Activated T-helper 2 cell treated with anti-CD3 and anti-CD28 coated beads, Interferon-gamma antibody, Interleukin-2, Interleukin-4, amounts not matched to agents 10 μg/mL and 5 μg/mL and 100 μg/mL, durations not matched to agents 14 hours and 24 hours and 36 hours (primary cell): ENCODE data around the gene C17orf114.

Experiments
- DNase-seq: peaks from one replicate; pipeline ENCODE4 v3.0.0; 2021; ENCODE audit warnings: low spot score
- H3K27ac Mint-ChIP-seq: one replicate; pipeline ENCODE4 v1.8.0; 2021; ENCODE audit warnings: mixed read lengths
- H3K27me3 Mint-ChIP-seq: one replicate; pipeline ENCODE4 v1.8.0; 2021; ENCODE audit warnings: low read depth, mixed read lengths
- H3K36me3 Mint-ChIP-seq: one replicate; pipeline ENCODE4 v1.8.0; 2021; ENCODE audit warnings: low read depth, mixed read lengths
- H3K4me1 Mint-ChIP-seq: one replicate; pipeline ENCODE4 v1.8.0; 2021; ENCODE audit warnings: low read depth, mixed read lengths
- H3K4me3 Mint-ChIP-seq: one replicate; pipeline ENCODE4 v1.8.0; 2021; ENCODE audit warnings: low read depth, mild to moderate bottlenecking, moderate library complexity, mixed read lengths
- H3K9me3 Mint-ChIP-seq: one replicate; pipeline ENCODE4 v1.8.0; 2021; ENCODE audit warnings: mixed read lengths
- intact Hi-C: fragments of 100-400 bp; cut with micrococcal nuclease; formaldehyde crosslinking; loops from one replicate; pipeline ENCODE4 v1.15.1; 2023

Gene C17orf114

GRCh38 chr17:4812690-4813089 is 10.6 kb upstream of the C17orf114 start:
- Mint-ChIP-seq H3K4me3 (no peak overlapping the region), H3K9me3 (no peaks in the 10 kb centered on the region), H3K27me3 (no peaks in the 10 kb centered on the region), H3K27ac (no peak overlapping the region), H3K4me1 (peaks cover 2% of the 10 kb centered on the region), H3K36me3 (peaks cover 10% of the 10 kb centered on the region)
- no peak for DNase-seq
- intact Hi-C loops: no loop called here

DNA sequence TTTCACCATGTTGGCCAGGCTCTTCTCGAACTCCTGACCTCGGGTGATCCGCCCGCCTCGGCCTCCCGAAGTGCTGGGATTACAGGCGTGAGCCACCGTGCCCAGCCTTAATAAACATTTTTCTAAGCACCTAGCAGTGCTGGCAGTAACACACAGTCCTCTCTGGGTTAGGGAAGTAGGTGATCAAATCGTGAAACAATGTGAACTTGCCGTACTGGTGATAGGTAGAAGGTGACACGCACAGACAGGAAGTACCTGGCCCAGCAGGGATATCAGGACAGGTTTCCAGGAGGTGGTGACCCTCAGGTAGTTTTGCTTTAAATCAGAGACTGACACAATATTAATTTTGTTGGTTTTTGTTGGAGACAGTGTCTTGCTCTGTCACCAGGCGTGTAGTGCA is 9.3 kb upstream of the C17orf114 start:
- Mint-ChIP-seq H3K9me3 (no peaks in the 10 kb centered on the region), H3K36me3 (peaks cover 10% of the 10 kb centered on the region), H3K4me1 (peaks cover 5% of the 10 kb centered on the region), H3K27me3 (no peaks in the 10 kb centered on the region), H3K4me3 (no peak overlapping the region), H3K27ac (no peak overlapping the region)
- DNase-seq: no peak
- intact Hi-C loops: no loop called here

- intact Hi-C loops: no loop called here
- no peak for DNase-seq
- Mint-ChIP-seq H3K4me3 (no peak overlapping the region), H3K36me3 (peaks cover 10% of the 10 kb centered on the region), H3K27me3 (no peaks in the 10 kb centered on the region), H3K27ac (no peak overlapping the region), H3K9me3 (no peaks in the 10 kb centered on the region), H3K4me1 (peaks cover 11% of the 10 kb centered on the region)
Measured at GRCh38 chr17:4810696-4811290, 8.7 kb upstream of the C17orf114 start.

GRCh38 chr17:4808378-4808767 is 6.2 kb upstream of the C17orf114 start:
- intact Hi-C loops: no loop called here
- no peak for DNase-seq
- H3K27ac Mint-ChIP-seq: no peak overlapping the region
- H3K9me3 Mint-ChIP-seq: no peaks in the 10 kb centered on the region
- H3K36me3 Mint-ChIP-seq: peaks cover 10% of the 10 kb centered on the region
- H3K27me3 Mint-ChIP-seq: no peaks in the 10 kb centered on the region
- H3K4me3 Mint-ChIP-seq: peak overlapping the region; percentile 77
- peaks cover 11% of the 10 kb centered on the region for H3K4me1 Mint-ChIP-seq

DNA sequence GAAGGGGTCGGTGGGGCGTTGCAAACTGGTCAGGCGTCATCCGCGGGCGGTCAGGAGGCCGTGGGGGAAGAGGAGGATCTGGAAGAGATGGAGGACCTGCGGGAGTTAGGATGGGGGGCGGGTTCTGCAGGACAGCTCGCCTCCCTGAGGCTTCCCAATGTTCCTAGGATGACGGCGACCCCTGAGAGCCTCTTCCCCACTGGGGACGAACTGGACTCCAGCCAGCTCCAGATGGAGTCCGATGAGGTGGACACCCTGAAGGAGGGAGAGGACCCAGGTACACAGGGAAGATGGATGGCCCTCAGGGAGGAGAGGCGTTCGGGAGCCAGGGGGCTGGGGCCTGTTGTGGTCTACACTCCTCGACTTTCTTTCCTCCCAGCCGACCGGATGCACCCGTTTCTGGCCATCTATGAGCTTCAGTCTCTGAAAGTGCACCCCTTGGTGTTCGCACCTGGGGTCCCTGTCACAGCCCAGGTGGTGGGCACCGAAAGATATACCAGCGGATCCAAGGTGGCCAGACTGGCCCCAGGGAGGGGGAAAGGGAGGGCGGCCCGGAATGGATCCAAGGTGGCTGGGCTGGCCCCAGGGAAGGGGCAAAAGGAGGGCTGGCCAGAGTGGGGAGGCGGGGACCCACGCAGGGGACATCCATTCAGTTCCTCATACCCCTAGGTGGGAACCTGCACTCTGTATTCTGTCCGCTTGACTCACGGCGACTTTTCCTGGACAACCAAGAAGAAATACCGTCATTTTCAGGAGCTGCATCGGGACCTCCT is 5.7 kb upstream of the C17orf114 start:
- no peak for DNase-seq
- Mint-ChIP-seq H3K9me3 (no peaks in the 10 kb centered on the region), H3K4me3 (peak overlapping the region; percentile 77), H3K36me3 (peaks cover 10% of the 10 kb centered on the region), H3K27me3 (no peaks in the 10 kb centered on the region), H3K27ac (no peak overlapping the region), H3K4me1 (peaks cover 11% of the 10 kb centered on the region)
- intact Hi-C loops: no loop called here

GRCh38 chr17:4806777-4807604 is 4.9 kb upstream of the C17orf114 start, which contains the start of gene PLD2:
TSS of gene PLD2 (plus strand) at chr17:4807152. CDS start at chr17:4807773, 621 bp downstream.
- Mint-ChIP-seq H3K27me3 (no peaks in the 10 kb centered on the region), H3K9me3 (no peaks in the 10 kb centered on the region), H3K4me1 (peaks cover 11% of the 10 kb centered on the region), H3K36me3 (peaks cover 10% of the 10 kb centered on the region), H3K4me3 (peak within 1 kb of the TSS; percentile 77), H3K27ac (no peak within 1 kb of the TSS)
- intact Hi-C loops: no loop called here
- DNase-seq: peak; percentile 85

DNA sequence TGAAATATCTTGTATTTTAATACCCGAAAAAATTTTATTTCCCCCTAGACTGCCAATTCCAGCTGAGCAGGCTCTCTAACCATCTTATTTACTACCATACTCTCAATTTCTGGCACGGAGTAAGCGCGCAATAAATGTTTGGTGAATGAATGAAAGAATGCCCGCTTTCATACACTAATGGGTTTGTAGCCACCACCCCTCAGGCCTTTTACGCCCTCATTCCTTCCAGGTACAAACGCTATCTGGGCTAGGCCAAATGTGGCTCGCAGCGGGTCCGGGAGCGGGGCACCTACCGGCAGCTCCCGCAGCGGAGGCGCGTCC is 4.3 kb upstream of the C17orf114 start:
- intact Hi-C loops: no loop called here
- H3K4me1 Mint-ChIP-seq: peaks cover 11% of the 10 kb centered on the region
- DNase-seq: no peak

DNA sequence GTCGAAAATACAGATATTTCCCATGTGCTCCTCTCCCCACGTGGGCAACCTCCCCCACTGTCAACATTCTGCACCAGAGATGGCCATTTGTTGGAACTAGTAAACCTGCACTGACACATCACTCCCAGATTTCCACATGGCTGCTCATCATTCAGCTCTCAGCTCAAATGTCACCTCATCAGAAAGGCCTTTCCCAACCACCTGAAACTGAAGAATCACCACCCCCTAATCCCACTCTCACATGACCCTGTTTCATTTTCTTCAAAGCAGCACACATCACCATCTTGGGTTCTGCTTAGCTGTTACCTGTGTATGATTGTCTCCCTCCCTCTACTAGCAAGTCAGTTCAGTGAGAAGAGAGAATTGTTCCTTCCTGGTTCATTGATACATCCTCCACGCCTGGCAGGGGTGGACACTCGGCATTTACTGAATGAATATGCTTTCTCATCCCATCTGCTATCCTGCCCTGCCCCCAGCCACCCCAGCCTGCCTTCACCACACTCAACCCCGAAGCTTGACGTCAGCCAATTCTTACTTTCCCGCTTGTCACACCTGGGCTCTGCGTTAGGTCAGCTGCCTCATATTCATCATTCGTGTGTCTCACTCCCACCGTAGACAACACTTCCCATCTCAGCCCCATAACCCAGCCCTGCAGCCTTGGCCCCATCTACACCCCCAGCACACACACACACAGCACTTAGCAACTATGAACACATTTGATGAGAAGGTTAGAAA is 1.5 kb downstream of the C17orf114 start:
- Mint-ChIP-seq H3K9me3 (no peaks in the 10 kb centered on the region), H3K36me3 (peaks cover 27% of the 10 kb centered on the region), H3K4me1 (peaks cover 8% of the 10 kb centered on the region), H3K27me3 (no peaks in the 10 kb centered on the region), H3K4me3 (no peak overlapping the region), H3K27ac (no peak overlapping the region)
- intact Hi-C loops: no loop called here
- DNase-seq: no peak

More for the DNA sequence above, 4.3 kb upstream of the C17orf114 start:
- Mint-ChIP-seq H3K9me3 (no peaks in the 10 kb centered on the region), H3K36me3 (peaks cover 10% of the 10 kb centered on the region), H3K27ac (no peak overlapping the region), H3K4me3 (peak overlapping the region; percentile 68), H3K27me3 (no peaks in the 10 kb centered on the region)

DNA sequence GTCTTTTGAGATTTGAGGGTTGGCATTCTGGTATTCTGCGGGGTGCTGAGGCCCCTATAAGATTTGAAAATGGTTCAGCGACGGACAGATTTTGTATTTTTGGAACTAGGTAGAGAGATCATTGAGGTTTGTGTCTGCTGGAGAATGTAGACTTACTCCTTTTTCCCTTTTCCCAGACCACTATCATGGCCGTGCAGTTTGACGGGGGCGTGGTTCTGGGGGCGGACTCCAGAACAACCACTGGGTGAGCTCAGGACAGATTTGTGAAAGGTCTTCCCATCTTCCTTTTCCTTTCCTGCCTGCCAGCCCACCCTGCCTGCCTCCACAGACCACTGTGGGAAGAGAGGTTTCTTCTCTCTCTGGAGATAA is 5.6 kb downstream of the C17orf114 start:
- Mint-ChIP-seq H3K36me3 (peaks cover 27% of the 10 kb centered on the region), H3K9me3 (no peaks in the 10 kb centered on the region), H3K27ac (peak overlapping the region; percentile 95), H3K4me1 (peaks cover 9% of the 10 kb centered on the region), H3K4me3 (peak overlapping the region; percentile 100), H3K27me3 (peaks cover 2% of the 10 kb centered on the region)
- intact Hi-C loops: loop anchor here (2.0 to 10.0 kb wide), 2 partner anchors 36 to 232 kb away; partner anchors contain the start of genes GGT6 and MINK1
- no peak for DNase-seq

DNA sequence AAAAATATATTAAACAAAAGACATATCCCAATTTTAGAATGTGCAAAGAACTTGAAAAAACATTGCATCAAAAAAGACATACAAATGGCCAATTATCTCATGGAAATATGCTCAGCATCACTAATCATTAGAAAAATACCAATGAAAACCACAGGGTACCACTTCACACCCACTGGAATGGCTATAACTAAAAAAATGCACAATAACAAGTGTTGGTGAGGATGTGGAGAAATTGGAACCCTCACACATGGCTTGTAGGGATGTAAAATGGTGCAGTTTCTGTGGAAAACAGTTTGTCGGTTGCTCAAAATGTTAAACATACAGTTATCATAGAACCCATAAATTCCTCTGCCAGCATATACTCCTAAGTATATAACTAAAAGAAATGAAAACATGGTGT is 7.0 kb downstream of the C17orf114 start:
- peaks cover 2% of the 10 kb centered on the region for H3K27me3 Mint-ChIP-seq
- peaks cover 11% of the 10 kb centered on the region for H3K4me1 Mint-ChIP-seq
- peaks cover 23% of the 10 kb centered on the region for H3K36me3 Mint-ChIP-seq
- intact Hi-C loops: loop anchor here (10.0 kb wide), 1 partner anchor 230 kb away; the partner anchor contains the start of gene GGT6
- DNase-seq: no peak
- H3K27ac Mint-ChIP-seq: no peak overlapping the region
- H3K4me3 Mint-ChIP-seq: no peak overlapping the region
- H3K9me3 Mint-ChIP-seq: no peaks in the 10 kb centered on the region

DNA sequence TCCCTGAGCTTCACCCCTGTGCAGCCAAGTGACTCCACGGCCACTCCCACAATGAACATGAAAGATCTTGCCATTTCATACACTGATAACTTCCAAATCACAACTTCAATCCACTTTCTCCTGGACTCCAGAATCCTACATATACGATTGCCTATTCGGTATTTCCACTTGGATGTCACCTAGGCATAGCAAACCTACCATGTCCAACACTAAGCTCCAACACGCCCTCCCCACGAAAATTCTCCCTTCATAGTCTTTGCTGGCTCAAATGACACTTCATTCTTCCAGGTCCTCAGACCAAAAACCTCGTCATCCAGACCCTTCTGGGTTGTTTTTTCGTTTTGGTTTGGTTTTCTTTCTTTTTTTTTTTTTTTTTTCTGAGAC is 11.4 kb downstream of the C17orf114 start:
- Mint-ChIP-seq H3K4me3 (peak overlapping the region; percentile 90), H3K27ac (peak overlapping the region; percentile 94), H3K36me3 (no peaks in the 10 kb centered on the region), H3K4me1 (peaks cover 20% of the 10 kb centered on the region), H3K9me3 (no peaks in the 10 kb centered on the region), H3K27me3 (peaks cover 33% of the 10 kb centered on the region)
- intact Hi-C loops: loop anchor here (1.0 to 10.0 kb wide), 4 partner anchors 60 to 226 kb away; partner anchors contain the start of genes ARRB2, GGT6 and MED11
- DNase-seq: no peak

- intact Hi-C loops: loop anchor here (1.0 to 10.0 kb wide), 4 partner anchors 59 to 225 kb away; partner anchors contain the start of genes ARRB2, GGT6 and MED11
- no peaks in the 10 kb centered on the region for H3K9me3 Mint-ChIP-seq
- peaks cover 21% of the 10 kb centered on the region for H3K4me1 Mint-ChIP-seq
- H3K4me3 Mint-ChIP-seq: peak overlapping the region; percentile 90
- DNase-seq: peak; percentile 82
- H3K27me3 Mint-ChIP-seq: peaks cover 39% of the 10 kb centered on the region
- H3K36me3 Mint-ChIP-seq: no peaks in the 10 kb centered on the region
- peak overlapping the region; percentile 94 for H3K27ac Mint-ChIP-seq
Measured at GRCh38 chr17:4789951-4790704, 12.0 kb downstream of the C17orf114 start.
